GM18505 (cell line): ENCODE data around the gene ZNF552.

Experiments used
- ATAC-seq: cut with Tn5 transposase; IDR thresholded peaks from one replicate; pipeline ENCODE4 v1.9.1; 2021; ENCODE audit not compliant: unreplicated experiment
- POLR2A ChIP-seq: IDR thresholded peaks from 4 replicates; pipeline ENCODE4 v1.6.1; 2011; ENCODE audit warnings: borderline replicate concordance; ENCODE audit not compliant: insufficient read depth, insufficient read length; ENCODE audit errors: extremely low read depth

The ZNF552 gene

GRCh38 chr19:57771417-57771816 lies 43.3 kb downstream of the ZNF552 start:
- TF ChIP-seq POLR2A: no peak
- no peak for ATAC-seq

- peak; percentile 84 for TF ChIP-seq POLR2A
- peak; percentile 93 for ATAC-seq
These were observed 45.2 kb downstream of the ZNF552 start, which contains the start of gene ZNF586 for GRCh38 chr19:57769345-57770131. TSS of gene ZNF586 (plus strand) at chr19:57769676. CDS start at chr19:57769843, 167 bp downstream.

GRCh38 chr19:57759096-57759495 lies 55.6 kb downstream of the ZNF552 start:
- ATAC-seq: no peak
- TF ChIP-seq POLR2A: no peak

- ATAC-seq: no peak
- TF ChIP-seq POLR2A: no peak
These were observed 56.8 kb downstream of the ZNF552 start for GRCh38 chr19:57757941-57758340.
